Left lobe of liver (tissue), 2 donors: Measurements from ENCODE around the gene MCUR1. TPM values are rescaled to one million over a fixed set of nuclear protein-coding genes. Genes with fewer than 3 reads are reported as not detected.
"Not testable (repeated sequence)": the region's sequence is repeated elsewhere in the genome, so short reads cannot be mapped to it uniquely, and the experiment has no call there.

ENCODE experiments used
- ATAC-seq: fragments of 200-7000 bp; cut with Tn5 transposase; one replicate; pipeline ENCODE4 v1.9.1; 2020; ENCODE audit warnings: mild to moderate bottlenecking, moderate library complexity
- DNase-seq: peaks from one replicate; pipeline ENCODE4 v3.0.0-alpha.2; 2020; ENCODE audit warnings: low spot score
- total RNA-seq: library from RNA; stranded (reverse); gene quantifications from one replicate; pipeline ENCODE4 v1.2.1, GENCODE V29; 2021
- donor health status: DM: no; HTN: no; CAD: no; lungs with moderate emphysema.
- donor health status: DM: no; HTN: yes; CAD: no.

Gene MCUR1
- total RNA-seq = 18.1 TPM

GRCh38 chr6:13814176-13814937, at the start of gene MCUR1:
MCUR1 (minus strand) TSS chr6:13814557; CDS start chr6:13814429, 128 bp downstream.
- peak; percentile 92 for DNase-seq
- ATAC-seq = peak; percentile 86

GRCh38 chr6:13863699-13864155, 49.4 kb upstream of the MCUR1 start:
- DNase-seq (no peak), ATAC-seq (no peak)

DNA sequence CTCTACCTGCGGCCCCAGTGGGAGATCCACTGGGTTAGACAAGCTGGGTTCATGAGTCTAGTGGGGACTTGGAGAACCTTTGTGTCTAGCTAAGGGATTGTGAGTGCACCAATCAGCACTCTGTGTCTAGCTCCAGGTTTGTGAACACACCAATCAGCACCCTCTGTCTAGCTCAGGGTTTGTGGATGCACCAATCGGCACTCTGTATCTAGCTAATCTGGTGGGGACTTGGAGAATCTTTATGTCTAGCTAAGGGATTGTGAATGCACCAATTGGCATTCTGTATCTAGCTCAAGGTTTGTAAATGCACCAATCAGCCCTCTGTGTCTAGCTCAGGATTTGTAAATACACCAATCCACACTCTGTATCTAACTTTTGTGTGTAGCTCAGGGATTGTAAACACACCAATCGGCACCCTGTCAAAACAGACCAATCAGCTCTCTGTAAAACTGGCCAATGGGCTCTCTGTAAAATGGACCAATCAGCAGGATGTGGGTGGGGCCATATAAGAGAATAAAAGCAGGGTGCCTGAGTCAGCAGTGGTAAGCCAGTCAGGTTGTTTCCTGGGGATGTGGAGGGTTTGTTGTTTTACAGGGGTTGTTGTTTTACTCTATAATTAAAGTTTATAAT, 46.3 kb upstream of the MCUR1 start:
- not testable (repeated sequence) for ATAC-seq, DNase-seq

DNA sequence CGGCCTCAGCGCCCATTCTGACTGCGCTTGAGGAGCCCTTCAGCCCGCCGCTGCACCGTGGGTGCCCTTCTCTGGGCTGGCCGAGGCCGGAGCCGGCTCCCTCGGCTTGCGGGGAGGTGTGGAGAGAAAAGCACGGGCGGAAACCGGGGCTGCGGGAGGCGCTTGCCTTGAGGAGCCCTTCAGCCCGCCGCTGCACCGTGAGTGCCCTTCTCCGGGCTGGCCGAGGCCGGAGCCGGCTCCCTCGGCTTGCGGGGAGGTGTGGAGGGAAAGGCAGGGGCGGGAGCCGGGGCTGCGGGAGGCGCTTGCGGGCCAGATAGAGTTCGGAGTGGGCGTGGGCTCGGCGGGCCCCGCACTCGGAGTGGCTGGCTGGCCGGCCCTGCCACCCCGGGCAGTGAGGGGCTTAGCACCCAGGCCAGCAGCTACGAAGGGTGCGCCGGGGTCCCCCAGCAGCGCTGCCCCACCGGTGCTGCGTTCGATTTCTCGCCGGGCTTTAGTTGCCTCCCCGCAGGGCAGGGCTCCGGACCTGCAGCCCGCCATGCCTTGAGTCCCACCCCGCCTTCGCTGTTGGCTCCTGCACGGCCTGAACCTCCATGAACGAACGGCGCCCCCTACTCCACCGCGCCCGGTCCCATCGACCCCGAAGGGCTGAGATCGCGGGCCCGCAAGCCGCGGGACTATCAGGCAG, 45.7 kb upstream of the MCUR1 start:
- DNase-seq = no peak

DNA sequence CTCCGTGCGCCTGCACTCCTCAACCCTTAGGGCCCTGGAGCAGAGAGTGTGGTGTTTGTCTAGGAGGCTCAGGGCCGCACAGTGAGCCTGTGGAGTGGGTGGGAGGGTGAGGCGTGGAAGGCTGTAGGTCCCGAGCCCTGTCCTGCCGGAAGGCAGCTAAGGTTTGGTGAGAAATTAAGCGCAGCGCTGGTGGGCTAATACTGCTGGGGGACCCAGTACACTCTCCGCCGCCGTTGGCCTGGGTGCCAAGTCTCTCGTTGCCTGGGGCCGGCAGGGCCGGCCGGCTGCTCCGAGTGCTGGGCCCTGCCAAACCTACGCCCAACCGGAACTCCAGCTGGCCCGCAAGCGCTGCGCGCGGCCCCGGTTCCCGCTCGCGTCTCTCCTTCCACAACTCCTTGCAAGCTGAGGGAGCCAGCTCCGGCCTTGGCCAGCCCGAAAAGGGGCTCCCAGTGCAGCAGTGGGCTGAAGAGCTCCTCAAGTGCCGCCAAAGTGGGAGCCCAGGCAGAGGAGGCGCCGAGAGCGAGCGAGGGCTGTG, 40.4 kb upstream of the MCUR1 start:
- DNase-seq (no peak), ATAC-seq (no peak)

More for the DNA sequence above, 45.7 kb upstream of the MCUR1 start:
- peak; percentile 29 for ATAC-seq

DNA sequence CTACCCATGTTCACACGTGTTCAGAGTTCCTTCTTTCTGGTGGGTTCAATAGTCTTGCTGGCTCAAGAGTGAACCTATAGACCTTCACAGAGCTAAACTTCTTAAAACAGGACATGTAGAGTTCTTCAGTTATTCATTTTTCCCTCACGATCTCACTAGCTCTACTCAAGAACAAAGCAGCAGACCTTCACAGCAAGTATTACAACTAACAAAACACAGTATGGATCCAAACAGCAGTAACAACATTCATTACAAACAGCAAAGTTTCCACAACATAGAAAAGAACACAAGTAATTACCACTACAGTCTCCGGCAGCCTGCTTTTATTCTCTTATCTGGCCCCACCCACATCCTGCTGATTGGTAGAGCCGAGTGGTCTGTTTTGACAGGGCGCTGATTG, 39.5 kb upstream of the MCUR1 start:
- ATAC-seq (no peak), DNase-seq (no peak)

DNA sequence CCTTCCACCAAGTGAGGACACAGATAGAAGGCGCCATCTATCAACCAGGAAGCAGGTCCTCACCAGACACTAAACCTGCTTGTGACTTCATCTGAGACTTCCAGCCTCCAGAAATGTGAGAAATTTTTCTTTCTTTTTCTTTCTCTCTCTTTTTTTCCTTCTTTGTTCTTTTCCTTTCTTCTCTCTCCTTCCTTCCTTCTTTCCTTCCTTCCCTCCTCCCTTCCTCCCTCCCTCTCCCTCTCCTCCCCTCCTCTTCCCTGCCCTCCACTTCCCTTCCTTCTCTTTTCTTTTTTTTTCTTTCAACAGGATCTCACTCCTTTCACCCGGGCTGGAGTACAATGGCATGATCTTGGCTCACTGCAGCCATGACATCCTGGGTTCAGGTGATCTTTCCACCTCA, 37.4 kb upstream of the MCUR1 start:
- DNase-seq (no peak), ATAC-seq (no peak)

- DNase-seq (no peak), ATAC-seq (no peak)
Observed at GRCh38 chr6:13851330-13851729, 37.0 kb upstream of the MCUR1 start.

GRCh38 chr6:13850690-13851089, 36.3 kb upstream of the MCUR1 start:
- ATAC-seq = not testable (repeated sequence)

GRCh38 chr6:13848522-13849150, 34.3 kb upstream of the MCUR1 start:
- DNase-seq (no peak), ATAC-seq (no peak)

More at GRCh38 chr6:13850690-13851089, 36.3 kb upstream of the MCUR1 start:
- not testable (repeated sequence) for DNase-seq

DNA sequence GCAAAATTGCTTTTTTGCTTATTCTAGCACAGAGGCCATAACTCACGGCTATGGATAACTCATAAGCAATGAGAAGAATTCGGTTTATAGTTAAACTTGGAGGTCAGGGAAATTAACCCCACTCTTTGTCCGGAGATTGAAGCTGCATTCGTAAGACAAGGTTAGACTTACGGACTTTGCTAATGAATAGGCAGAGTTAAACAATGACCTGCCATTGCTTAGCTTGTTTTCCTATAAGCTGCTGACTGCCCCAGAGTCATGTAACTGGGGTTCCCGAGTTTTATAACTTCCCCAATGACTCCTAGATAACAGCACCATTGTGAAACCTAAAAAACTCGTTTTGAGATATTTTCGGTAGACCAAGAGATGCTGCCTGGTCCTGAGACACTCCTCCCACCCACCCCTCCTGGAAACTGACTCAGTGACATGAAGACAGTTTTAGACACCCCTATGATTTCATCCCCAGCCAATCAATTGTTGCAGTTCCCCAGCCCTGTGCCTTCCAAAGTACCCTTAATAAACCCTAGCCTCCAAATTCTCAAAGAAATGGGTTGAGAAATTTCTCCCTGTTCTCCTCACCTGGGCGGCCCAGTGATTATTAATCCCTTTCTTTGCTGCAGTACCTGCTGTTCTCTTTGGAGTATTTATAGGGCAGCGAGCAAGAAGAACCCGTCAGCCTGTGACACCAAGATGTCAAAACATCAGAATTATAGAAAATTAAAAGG, 33.1 kb upstream of the MCUR1 start:
- no peak for DNase-seq
- ATAC-seq = no peak

DNA sequence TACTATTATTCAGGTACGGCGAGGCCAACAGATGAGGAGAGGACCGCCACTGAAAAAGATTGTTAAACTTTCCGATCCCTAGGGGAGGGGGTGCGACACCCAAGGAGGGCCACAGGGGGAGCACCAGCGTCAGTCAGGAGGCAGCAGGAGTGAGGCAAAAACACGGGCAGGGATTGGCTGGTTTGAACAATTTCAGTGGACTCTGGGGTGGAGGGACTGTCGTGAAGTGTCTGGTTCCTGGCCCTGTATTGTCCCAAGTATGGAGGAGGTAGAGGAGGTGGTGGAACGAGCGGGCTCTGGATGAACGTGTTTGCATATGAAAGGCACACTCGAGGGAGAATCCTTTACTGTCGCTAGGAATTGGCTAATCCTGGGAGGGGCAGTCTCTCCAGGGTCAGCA, 32.5 kb upstream of the MCUR1 start:
- ATAC-seq (no peak), DNase-seq (no peak)

GRCh38 chr6:13841936-13842335, 27.6 kb upstream of the MCUR1 start:
- ATAC-seq = no peak
- no peak for DNase-seq

DNA sequence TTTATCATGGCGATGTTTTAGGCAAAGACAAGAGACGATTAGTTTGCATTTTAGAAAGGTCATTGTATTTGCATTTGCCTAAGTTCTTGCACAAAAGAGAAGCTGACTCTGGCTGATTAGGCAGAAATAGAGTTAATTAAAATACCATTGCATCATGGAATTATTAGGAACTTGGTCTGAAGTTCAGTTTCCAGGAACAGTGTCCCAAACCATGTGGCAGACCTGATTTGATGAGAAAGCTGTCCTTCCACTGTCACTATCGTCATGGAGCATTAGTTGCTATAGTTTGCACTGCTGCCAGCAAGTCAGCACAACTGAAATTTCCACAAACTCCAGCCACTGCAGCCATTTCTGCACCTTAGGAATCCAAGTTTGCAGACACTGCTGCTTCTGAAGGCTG, 24.3 kb upstream of the MCUR1 start:
- no peak for DNase-seq
- ATAC-seq = no peak

GRCh38 chr6:13836170-13836569, 21.8 kb upstream of the MCUR1 start:
- DNase-seq = no peak
- ATAC-seq = no peak

- ATAC-seq = no peak
- no peak for DNase-seq
Observed at GRCh38 chr6:13834790-13835189, 20.4 kb upstream of the MCUR1 start.

- not testable (repeated sequence) for ATAC-seq
Observed at GRCh38 chr6:13834018-13834417, 19.7 kb upstream of the MCUR1 start.

DNA sequence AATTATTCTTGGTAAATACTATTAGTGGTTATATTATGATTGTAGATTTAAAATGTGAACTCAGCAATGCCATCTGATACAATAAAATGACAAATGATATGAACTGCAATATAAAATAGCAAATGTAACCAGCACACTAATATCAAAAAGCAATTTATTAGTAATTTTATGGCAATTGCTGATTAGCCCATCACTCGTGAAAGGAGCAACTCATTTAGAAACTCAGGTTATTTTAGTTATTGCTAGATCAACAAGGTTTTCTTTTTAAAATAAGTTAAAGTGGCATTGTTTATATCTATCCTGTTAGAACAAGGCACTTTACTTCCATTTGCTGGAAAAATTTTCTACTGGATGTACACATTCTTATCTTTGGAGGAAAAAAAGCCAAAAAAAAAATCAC, 18.4 kb upstream of the MCUR1 start:
- DNase-seq = no peak

More at GRCh38 chr6:13834018-13834417, 19.7 kb upstream of the MCUR1 start:
- not testable (repeated sequence) for DNase-seq

DNA sequence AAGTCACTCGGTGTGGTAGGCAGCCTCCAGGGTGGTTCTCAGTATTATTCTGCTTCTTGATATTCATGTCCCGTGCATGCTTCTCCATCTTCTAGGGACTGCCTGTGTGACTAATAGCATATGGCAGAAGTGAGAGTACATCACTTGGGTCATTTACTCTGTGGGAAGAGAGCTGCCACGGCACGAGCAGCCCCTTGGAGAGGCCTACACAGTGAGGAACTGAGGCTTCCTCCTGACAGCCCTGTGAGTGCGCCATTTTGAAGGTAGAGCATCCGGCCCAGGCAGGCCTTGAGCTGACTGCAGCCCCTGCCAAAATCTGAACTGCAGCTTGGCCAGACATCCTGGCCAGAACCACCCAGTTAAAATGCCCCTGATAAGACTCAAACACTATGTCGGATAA, 17.3 kb upstream of the MCUR1 start:
- ATAC-seq (no peak), DNase-seq (no peak)

More for the DNA sequence above, 18.4 kb upstream of the MCUR1 start:
- ATAC-seq = no peak

GRCh38 chr6:13830803-13831202, 16.4 kb upstream of the MCUR1 start:
- no peak for ATAC-seq

More at GRCh38 chr6:13830803-13831202, 16.4 kb upstream of the MCUR1 start:
- no peak for DNase-seq
